Astrocyte (in vitro differentiated cells and primary cell): ENCODE measurements around the gene ZNF425.

Experiments used
- CTCF ChIP-seq: IDR thresholded peaks from 2 replicates; pipeline ENCODE4 v1.5.1; 2011; ENCODE audit warnings: low read depth, mild to moderate bottlenecking, inconsistent platforms, low read length, moderate library complexity; ENCODE audit not compliant: insufficient read depth
- EZH2 ChIP-seq: IDR thresholded peaks from 2 replicates; pipeline ENCODE4 v1.6.1; 2012; ENCODE audit warnings: mild to moderate bottlenecking, low read length, inconsistent platforms; ENCODE audit not compliant: insufficient read depth

GRCh38 chr7:149156898-149157297 lies 30.8 kb upstream of the ZNF425 start:
- TF ChIP-seq CTCF: no peak
- TF ChIP-seq EZH2: no peak
